RWPE2 (cell line): ENCODE results near the gene ACP7.

Source experiments
- ATAC-seq: fragments of 200-7000 bp; cut with Tn5 transposase; 3 replicates; pipeline ENCODE4 v1.9.1; 2021; ENCODE audit warnings: low read depth
- DNase-seq: peaks from one replicate; pipeline ENCODE4 v3.0.0-alpha.2; 2020; ENCODE audit warnings: low spot score
- H3K27ac ChIP-seq: fragments of 450-650 bp; 2 replicates; pipeline ENCODE4 v1.5.1; 2017; ENCODE audit warnings: mild to moderate bottlenecking; ENCODE audit not compliant: poor library complexity, severe bottlenecking
- H3K27me3 ChIP-seq: fragments of 250-450 bp; sonication (Bioruptor Pico); 2 replicates; pipeline ENCODE4 v1.5.1; 2021; ENCODE audit warnings: mild to moderate bottlenecking, moderate library complexity; ENCODE audit not compliant: insufficient read depth, poor library complexity, severe bottlenecking
- H3K36me3 ChIP-seq: fragments of 250-450 bp; sonication (Bioruptor Pico); 2 replicates; pipeline ENCODE4 v1.5.1; 2020; ENCODE audit warnings: low read depth, mild to moderate bottlenecking, moderate library complexity
- H3K4me1 ChIP-seq: fragments of 250-450 bp; sonication (Bioruptor Pico); 2 replicates; pipeline ENCODE4 v1.5.1; 2021; ENCODE audit warnings: mild to moderate bottlenecking, moderate library complexity; ENCODE audit not compliant: insufficient read depth, poor library complexity, severe bottlenecking
- H3K4me3 ChIP-seq: fragments of 250-450 bp; sonication (Bioruptor Pico); 2 replicates; pipeline ENCODE4 v1.5.1; 2021; ENCODE audit warnings: mild to moderate bottlenecking, moderate library complexity; ENCODE audit not compliant: severe bottlenecking
- H3K9me3 ChIP-seq: fragments of 250-450 bp; sonication (Bioruptor Pico); 2 replicates; pipeline ENCODE4 v1.5.1; 2021; ENCODE audit warnings: mild to moderate bottlenecking, moderate library complexity; ENCODE audit not compliant: severe bottlenecking
- CTCF ChIP-seq: fragments of 450-650 bp; IDR thresholded peaks from one replicate; pipeline ENCODE4 v1.5.1; 2017; ENCODE audit warnings: mild to moderate bottlenecking, moderate library complexity; ENCODE audit not compliant: poor library complexity, severe bottlenecking

ACP7 gene

GRCh38 chr19:39154629-39155100 is 70.5 kb downstream of the ACP7 start:
- Histone ChIP-seq H3K36me3 (no peaks in the 10 kb centered on the region), H3K9me3 (no peaks in the 10 kb centered on the region), H3K4me1 (peaks cover 17% of the 10 kb centered on the region), H3K4me3 (no peak overlapping the region), H3K27me3 (no peaks in the 10 kb centered on the region), H3K27ac (peak overlapping the region; percentile 32)
- no peak for DNase-seq
- no peak for TF ChIP-seq CTCF
- ATAC-seq: peak; percentile 75

- H3K9me3 ChIP-seq: no peaks in the 10 kb centered on the region
- H3K4me1 ChIP-seq: peaks cover 18% of the 10 kb centered on the region
- no peaks in the 10 kb centered on the region for H3K36me3 ChIP-seq
- peak overlapping the region; percentile 32 for H3K27ac ChIP-seq
- DNase-seq (no peak), ATAC-seq (no peak; the same call in 2 of the 3 replicates)
- no peak overlapping the region for H3K4me3 ChIP-seq
- no peak for TF ChIP-seq CTCF
- H3K27me3 ChIP-seq: no peaks in the 10 kb centered on the region
These were observed 71.0 kb downstream of the ACP7 start for GRCh38 chr19:39155114-39155700.

GRCh38 chr19:39155741-39156140 is 71.6 kb downstream of the ACP7 start:
- H3K9me3 ChIP-seq: no peaks in the 10 kb centered on the region
- H3K27ac ChIP-seq: peak overlapping the region; percentile 32
- TF ChIP-seq CTCF: no peak
- H3K27me3 ChIP-seq: no peaks in the 10 kb centered on the region
- no peaks in the 10 kb centered on the region for H3K36me3 ChIP-seq
- H3K4me1 ChIP-seq: peaks cover 23% of the 10 kb centered on the region
- H3K4me3 ChIP-seq: no peak overlapping the region
- ATAC-seq: no peak
- DNase-seq: no peak

GRCh38 chr19:39156326-39157230 is 72.4 kb downstream of the ACP7 start:
- H3K4me1 ChIP-seq: peaks cover 29% of the 10 kb centered on the region
- ATAC-seq (peak; percentile 30), DNase-seq (no peak)
- H3K36me3 ChIP-seq: no peaks in the 10 kb centered on the region
- peak overlapping the region; percentile 13 for H3K27ac ChIP-seq
- no peak for TF ChIP-seq CTCF
- no peaks in the 10 kb centered on the region for H3K9me3 ChIP-seq
- no peak overlapping the region for H3K4me3 ChIP-seq
- no peaks in the 10 kb centered on the region for H3K27me3 ChIP-seq
